OCI-LY3 (cell line): ENCODE data around the gene ARHGAP40.

Source experiments
- H2AFZ ChIP-seq: fragments of 200-600, 300-600 bp; shearing (Covaris generic); 2 replicates; pipeline ENCODE4 v1.6.0; 2014; ENCODE audit warnings: antibody characterized with exemption, low read depth, low read length
- H3K27ac ChIP-seq: fragments of 200-600, 300-600 bp; sonication (generic); 2 replicates; pipeline ENCODE4 v1.5.1; 2014; ENCODE audit warnings: mild to moderate bottlenecking, low read length, moderate library complexity, mixed read lengths
- H3K27me3 ChIP-seq: fragments of 200-600, 300-600 bp; sonication (generic); 2 replicates; pipeline ENCODE4 v1.6.1; 2014; ENCODE audit warnings: low read depth, low read length, mixed read lengths
- H3K36me3 ChIP-seq: fragments of 200-600, 300-600 bp; sonication (generic); replicated peaks from 2 replicates; pipeline ENCODE3; 2014; ENCODE audit warnings: low read depth, low read length, mixed read lengths
- H3K4me1 ChIP-seq: fragments of 300-600, 200-600 bp; sonication (generic); 2 replicates; pipeline ENCODE4 v1.6.1; 2014; ENCODE audit warnings: low read length, mixed read lengths
- H3K4me2 ChIP-seq: fragments of 200-600, 300-600 bp; sonication (generic); 2 replicates; pipeline ENCODE4 v1.6.1; 2014; ENCODE audit warnings: low read length, mixed read lengths
- H3K4me3 ChIP-seq: fragments of 300-600, 200-600 bp; sonication (generic); 2 replicates; pipeline ENCODE4 v1.5.1; 2014; ENCODE audit warnings: antibody characterized with exemption, mild to moderate bottlenecking, low read length, moderate library complexity
- H3K79me2 ChIP-seq: fragments of 300-600, 200-600 bp; shearing (Covaris generic); 2 replicates; pipeline ENCODE4 v1.6.1; 2014; ENCODE audit warnings: mild to moderate bottlenecking, low read length, mixed read lengths
- H3K9ac ChIP-seq: fragments of 300-600, 200-600 bp; shearing (Covaris generic); 2 replicates; pipeline ENCODE4 v1.6.0; 2014; ENCODE audit warnings: mild to moderate bottlenecking, low read length, moderate library complexity
- H3K9me3 ChIP-seq: fragments of 200-600, 300-600 bp; shearing (Covaris generic); 2 replicates; pipeline ENCODE4 v1.6.1; 2014; ENCODE audit warnings: low read length, mixed read lengths; ENCODE audit not compliant: insufficient read depth
- H4K20me1 ChIP-seq: fragments of 200-600, 300-600 bp; sonication (generic); 2 replicates; pipeline ENCODE4 v1.6.1; 2016; ENCODE audit warnings: low read length, mixed read lengths; ENCODE audit not compliant: insufficient read depth
- CTCF ChIP-seq: fragments of 200-600, 300-600 bp; sonication (generic); IDR thresholded peaks from 2 replicates; pipeline ENCODE4 v1.5.1; 2014; ENCODE audit warnings: antibody characterized with exemption, low read length, low read depth
- EZH2phosphoT487 ChIP-seq: fragments of 200-600 bp; shearing (Covaris generic); IDR thresholded peaks from 2 replicates; pipeline ENCODE4 v1.6.1; 2018; ENCODE audit warnings: antibody characterized with exemption, mixed run types, low read depth

Gene ARHGAP40

DNA sequence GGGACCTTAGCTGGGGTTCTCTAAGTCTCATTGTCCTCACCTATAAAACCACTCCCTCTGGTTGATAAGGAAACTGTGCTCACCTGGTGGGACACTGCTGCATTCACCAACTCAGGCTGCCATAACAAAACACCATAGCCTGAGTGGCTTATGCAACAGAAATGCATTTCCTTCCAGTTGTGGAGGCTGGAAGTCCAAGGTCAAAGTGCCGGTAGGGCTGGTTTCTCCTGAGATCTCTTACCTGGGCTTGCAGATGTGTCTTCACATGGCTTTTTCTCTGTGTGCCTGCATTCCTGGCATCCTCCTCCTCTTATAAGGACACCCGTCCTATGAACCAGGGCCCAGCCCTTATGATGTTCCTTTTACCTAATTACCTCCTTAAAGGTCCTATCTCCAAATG is 62.7 kb downstream of the ARHGAP40 start:
- Histone ChIP-seq H3K4me2 (no peak overlapping the region), H3K9me3 (no peaks in the 10 kb centered on the region; the same call in 1 of the 2 replicates), H3K4me1 (no peaks in the 10 kb centered on the region), H3K9ac (no peak overlapping the region), H3K36me3 (no peaks in the 10 kb centered on the region), H4K20me1 (no peaks in the 10 kb centered on the region), H3K27ac (no peak overlapping the region), H2AFZ (no peak overlapping the region), H3K27me3 (peaks cover 76% of the 10 kb centered on the region), H3K79me2 (no peaks in the 10 kb centered on the region), H3K4me3 (no peak overlapping the region)
- TF ChIP-seq CTCF (no peak), EZH2phosphoT487 (no peak)

GRCh38 chr20:38665094-38665493 is 63.5 kb downstream of the ARHGAP40 start:
- H3K79me2 ChIP-seq: no peaks in the 10 kb centered on the region
- H2AFZ ChIP-seq: no peak overlapping the region
- H4K20me1 ChIP-seq: no peaks in the 10 kb centered on the region
- TF ChIP-seq CTCF (no peak), EZH2phosphoT487 (no peak)
- no peak overlapping the region for H3K9ac ChIP-seq
- no peaks in the 10 kb centered on the region for H3K36me3 ChIP-seq
- H3K9me3 ChIP-seq: no peaks in the 10 kb centered on the region; the same call in 1 of the 2 replicates
- no peak overlapping the region for H3K27ac ChIP-seq
- peaks cover 69% of the 10 kb centered on the region for H3K27me3 ChIP-seq
- no peak overlapping the region for H3K4me3 ChIP-seq
- H3K4me2 ChIP-seq: no peak overlapping the region
- no peaks in the 10 kb centered on the region for H3K4me1 ChIP-seq

- Histone ChIP-seq H3K9me3 (no peaks in the 10 kb centered on the region; the same call in 1 of the 2 replicates), H3K9ac (no peak overlapping the region), H3K27me3 (peaks cover 66% of the 10 kb centered on the region), H2AFZ (no peak overlapping the region), H3K79me2 (no peaks in the 10 kb centered on the region), H3K4me2 (no peak overlapping the region), H3K4me1 (no peaks in the 10 kb centered on the region), H4K20me1 (no peaks in the 10 kb centered on the region), H3K27ac (no peak overlapping the region), H3K4me3 (no peak overlapping the region), H3K36me3 (no peaks in the 10 kb centered on the region)
- no peak for TF ChIP-seq EZH2phosphoT487
- TF ChIP-seq CTCF: no peak
Measured at GRCh38 chr20:38665506-38666285, 64.1 kb downstream of the ARHGAP40 start.

- H3K27me3 ChIP-seq: peaks cover 68% of the 10 kb centered on the region
- no peaks in the 10 kb centered on the region for H4K20me1 ChIP-seq
- H3K27ac ChIP-seq: no peak overlapping the region
- H3K36me3 ChIP-seq: no peaks in the 10 kb centered on the region
- no peak overlapping the region for H3K4me2 ChIP-seq
- H3K4me3 ChIP-seq: no peak overlapping the region
- H2AFZ ChIP-seq: no peak overlapping the region
- no peaks in the 10 kb centered on the region for H3K79me2 ChIP-seq
- no peaks in the 10 kb centered on the region; the same call in 1 of the 2 replicates for H3K9me3 ChIP-seq
- H3K4me1 ChIP-seq: no peaks in the 10 kb centered on the region
- H3K9ac ChIP-seq: no peak overlapping the region
- TF ChIP-seq EZH2phosphoT487 (no peak), CTCF (no peak)
Measured at GRCh38 chr20:38667417-38667956, 65.9 kb downstream of the ARHGAP40 start.
